ENCODE measurements around the gene SHROOM3.

DNA sequence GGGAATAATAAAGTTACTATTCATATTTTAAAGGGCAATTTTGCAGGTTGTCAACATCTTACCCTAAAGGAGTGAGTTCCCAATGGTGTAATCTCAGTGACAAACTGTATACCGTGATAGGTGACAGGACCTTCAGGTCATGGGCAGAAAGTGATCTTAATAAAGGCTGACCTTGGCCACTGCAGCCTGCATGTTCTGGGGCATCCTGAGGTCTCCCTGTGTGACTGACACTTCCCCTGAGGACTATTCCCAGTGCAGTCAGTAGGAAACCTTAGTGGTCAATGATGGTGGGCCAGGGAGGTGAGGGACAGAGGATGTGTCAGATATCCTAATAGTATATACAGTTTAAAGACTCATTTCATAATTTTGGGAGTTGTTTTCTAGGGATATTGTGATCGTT is 137.2 kb downstream of the SHROOM3 start:
- TF ChIP-seq, protein P1, sequence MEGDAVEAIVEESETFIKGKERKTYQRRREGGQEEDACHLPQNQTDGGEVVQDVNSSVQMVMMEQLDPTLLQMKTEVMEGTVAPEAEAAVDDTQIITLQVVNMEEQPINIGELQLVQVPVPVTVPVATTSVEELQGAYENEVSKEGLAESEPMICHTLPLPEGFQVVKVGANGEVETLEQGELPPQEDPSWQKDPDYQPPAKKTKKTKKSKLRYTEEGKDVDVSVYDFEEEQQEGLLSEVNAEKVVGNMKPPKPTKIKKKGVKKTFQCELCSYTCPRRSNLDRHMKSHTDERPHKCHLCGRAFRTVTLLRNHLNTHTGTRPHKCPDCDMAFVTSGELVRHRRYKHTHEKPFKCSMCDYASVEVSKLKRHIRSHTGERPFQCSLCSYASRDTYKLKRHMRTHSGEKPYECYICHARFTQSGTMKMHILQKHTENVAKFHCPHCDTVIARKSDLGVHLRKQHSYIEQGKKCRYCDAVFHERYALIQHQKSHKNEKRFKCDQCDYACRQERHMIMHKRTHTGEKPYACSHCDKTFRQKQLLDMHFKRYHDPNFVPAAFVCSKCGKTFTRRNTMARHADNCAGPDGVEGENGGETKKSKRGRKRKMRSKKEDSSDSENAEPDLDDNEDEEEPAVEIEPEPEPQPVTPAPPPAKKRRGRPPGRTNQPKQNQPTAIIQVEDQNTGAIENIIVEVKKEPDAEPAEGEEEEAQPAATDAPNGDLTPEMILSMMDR (IDR thresholded peaks at IDR 0.05) = no peak
- TF ChIP-seq EZH2 (IDR thresholded peaks at IDR 0.05; ENCODE audit: borderline replicate concordance, insufficient read depth, low read depth, low read length, poor library complexity, severe bottlenecking) = no peak
